HCT116 (cell line): Measurements from ENCODE around the gene NELFB.

Experiments used
- EZH2 ChIP-seq: fragments of 200-600 bp; sonication (generic); IDR thresholded peaks from 2 replicates; pipeline ENCODE4 v1.6.1; 2017; ENCODE audit warnings: antibody characterized with exemption, mixed run types
- SP1 ChIP-seq: IDR thresholded peaks from 2 replicates; pipeline ENCODE4 v1.6.1; 2012; ENCODE audit warnings: low read depth

- TF ChIP-seq SP1 (no peak), EZH2 (no peak)
Observed at GRCh38 chr9:137302118-137302448, 47.0 kb downstream of the NELFB start, which contains the start of gene NRARP.
